Germinal center (tissue), 1 donor: ENCODE measurements around the gene LPIN2.
"Not testable (repeated sequence)": the region's sequence is repeated elsewhere in the genome, so short reads cannot be mapped to it uniquely, and the experiment has no call there.

Experiments
- DNase-seq: peaks from one replicate; pipeline ENCODE4 v3.0.0; 2012; ENCODE audit warnings: mixed read lengths, low spot score

LPIN2 gene

GRCh38 chr18:3007491-3007890, 5.5 kb downstream of the LPIN2 start:
- DNase-seq, result no peak

- no peak for DNase-seq
These were observed 7.5 kb downstream of the LPIN2 start for GRCh38 chr18:3005462-3005861.

GRCh38 chr18:3003766-3004165, 9.2 kb downstream of the LPIN2 start:
- DNase-seq, result not testable (repeated sequence)

GRCh38 chr18:3002732-3003131, 10.2 kb downstream of the LPIN2 start:
- no peak for DNase-seq

GRCh38 chr18:2998644-2999043, 14.3 kb downstream of the LPIN2 start:
- no peak for DNase-seq

GRCh38 chr18:2997846-2998564, 14.9 kb downstream of the LPIN2 start:
- DNase-seq, result no peak

GRCh38 chr18:2997429-2997828, 15.5 kb downstream of the LPIN2 start:
- DNase-seq, result no peak

- DNase-seq, result peak; percentile 52
These were observed 18.1 kb downstream of the LPIN2 start for GRCh38 chr18:2994603-2995432.

GRCh38 chr18:2994020-2994589, 18.8 kb downstream of the LPIN2 start:
- DNase-seq, result no peak

GRCh38 chr18:2992995-2993877, 19.7 kb downstream of the LPIN2 start:
- DNase-seq, result no peak

GRCh38 chr18:2990956-2991640, 21.8 kb downstream of the LPIN2 start:
- DNase-seq, result no peak

- DNase-seq, result no peak
These were observed 24.8 kb downstream of the LPIN2 start for GRCh38 chr18:2987876-2988790.

- no peak for DNase-seq
These were observed 26.6 kb downstream of the LPIN2 start for GRCh38 chr18:2986150-2986865.

GRCh38 chr18:2985628-2986027, 27.3 kb downstream of the LPIN2 start:
- DNase-seq, result peak; percentile 57

GRCh38 chr18:2984703-2985261, 28.2 kb downstream of the LPIN2 start:
- DNase-seq, result no peak

GRCh38 chr18:2984091-2984490, 28.9 kb downstream of the LPIN2 start:
- DNase-seq, result no peak

- DNase-seq, result no peak
These were observed 29.6 kb downstream of the LPIN2 start for GRCh38 chr18:2983296-2983695.

- no peak for DNase-seq
These were observed 30.3 kb downstream of the LPIN2 start for GRCh38 chr18:2982452-2983269.
